Measurements from ENCODE around the gene KIF21A. TPM values are rescaled to one million over a fixed set of nuclear protein-coding genes. Genes with fewer than 3 reads are reported as not detected.

Gene KIF21A
- total and polyA plus RNA-seq, 2 of the 13 experiments (the other 11 are each of a cell fraction or from before 2014, with no cell fraction given) = 20.6 to 39.7 TPM

- Histone ChIP-seq H3K27me3 (ENCODE audit: control insufficient read depth in 1 of 2, insufficient read depth in 2 of 2, low read length in 2 of 2) (no peaks in the 10 kb centered on the region), H3K36me3 (replicated peaks in 1 of 2; ENCODE audit: control insufficient read depth in 1 of 2, insufficient read depth in 2 of 2, low read length in 2 of 2) (no peaks in the 10 kb centered on the region), H3K27ac (ENCODE audit: extremely low read length, insufficient read depth, low read length) (no peak overlapping the region), H3K9ac (ENCODE audit: insufficient read depth, low read depth, low read length) (no peak overlapping the region), H3K79me2 (ENCODE audit: insufficient read depth, low read length) (no peaks in the 10 kb centered on the region), H4K20me1 (ENCODE audit: insufficient read depth, low read length) (no peaks in the 10 kb centered on the region; the same call in 1 of the 2 replicates), H3K4me1 (ENCODE audit: insufficient read depth, low read length) (peaks cover 23% of the 10 kb centered on the region), H2AFZ (ENCODE audit: low read length) (no peak overlapping the region), H3K9me3 (ENCODE audit: low read length) (no peaks in the 10 kb centered on the region), H3K4me2 (ENCODE audit: low read depth, low read length) (no peak overlapping the region), H3K4me3 (replicated peaks in 1 of 3; ENCODE audit: insufficient read depth in 1 of 3, low read depth in 2 of 3, low read length in 3 of 3) (no peak overlapping the region)
- in situ Hi-C loops (cut with HindIII; ENCODE audit: extremely low pct_ligation_motif_present, low pct_unique_long_range_greater_than_20kb) = no loop called here
- WGBS (ENCODE audit: low lambda C conversion rate) = 94% methylated on average over 2 of the region's 2 CpGs
- CTCF ChIA-PET (ENCODE audit: low intra/inter-chr PET ratio, low total read pairs) = no interaction called here
- ATAC-seq (no peak), FAIRE-seq (no peak), DNase-seq (ENCODE audit: low spot score) (no peak)
- intact Hi-C loops (cut with micrococcal nuclease; ENCODE audit: unreplicated experiment) = no loop called here
- POLR2A ChIA-PET = no interaction called here
- no TSS peak for BruUV-seq (replicated peaks)
- TF ChIP-seq ZNF224 (CRISPR knock-in tag; IDR thresholded peaks at IDR 0.05) (no peak), ZC3H13 (CRISPR knock-in tag; IDR thresholded peaks at IDR 0.05) (no peak), ETV6 (CRISPR knock-in tag; conservative IDR thresholded peaks at IDR 0.05) (no peak), KLF11 (CRISPR knock-in tag; IDR thresholded peaks at IDR 0.05) (no peak), ZNF772 (CRISPR knock-in tag; IDR thresholded peaks at IDR 0.05) (no peak), LRRFIP1 (CRISPR knock-in tag; conservative IDR thresholded peaks at IDR 0.05) (no peak), ZNF264 (CRISPR knock-in tag; IDR thresholded peaks at IDR 0.05) (no peak), ISX (CRISPR knock-in tag; conservative IDR thresholded peaks at IDR 0.05) (no peak), SETDB1 (CRISPR knock-in tag; IDR thresholded peaks at IDR 0.05; ENCODE audit: borderline replicate concordance) (no peak), NFYC (CRISPR knock-in tag; IDR thresholded peaks at IDR 0.05) (no peak), SRF (IDR thresholded peaks at IDR 0.05; ENCODE audit: low read depth, low read length) (no peak), E2F1 (CRISPR knock-in tag; IDR thresholded peaks at IDR 0.05) (no peak), HMGXB3 (CRISPR knock-in tag; IDR thresholded peaks at IDR 0.05; ENCODE audit: borderline replicate concordance) (no peak), ZNF362 (CRISPR knock-in tag; IDR thresholded peaks at IDR 0.05; ENCODE audit: borderline replicate concordance) (no peak), FOXP1 (IDR thresholded peaks at IDR 0.05) (no peak), FOXP1 (CRISPR knock-in tag; IDR thresholded peaks at IDR 0.05) (no peak), HOXA3 (CRISPR knock-in tag; IDR thresholded peaks at IDR 0.05) (no peak), FOXA1 (IDR thresholded peaks at IDR 0.05) (no peak), FOXA1 (CRISPR knock-in tag; IDR thresholded peaks at IDR 0.05) (no peak), SMAD9 (CRISPR knock-in tag; IDR thresholded peaks at IDR 0.05) (no peak)
Measured at GRCh38 chr12:39383114-39383513, 59.8 kb downstream of the KIF21A start.
